NCI-H187 (cell line): ENCODE results near the gene SUSD6.
"Not testable (repeated sequence)": the region's sequence is repeated elsewhere in the genome, so short reads cannot be mapped to it uniquely, and the experiment has no call there.

ENCODE experiments used
- DNase-seq, 2 experiments: peaks; one replicate each; lab custom pipeline; 2025; lab: John Stamatoyannopoulos, UW

Gene SUSD6

GRCh38 chr14:69695322-69696203 is 84.2 kb downstream of the SUSD6 start:
- DNase-seq = peak in 1 of 2 experiments; percentile 63

- DNase-seq = no peak
These were observed 84.8 kb downstream of the SUSD6 start for GRCh38 chr14:69696204-69696527.

- DNase-seq = no peak
These were observed 85.5 kb downstream of the SUSD6 start for GRCh38 chr14:69696633-69697557.

GRCh38 chr14:69698572-69698971 is 87.2 kb downstream of the SUSD6 start:
- DNase-seq = no peak

- DNase-seq = not testable (repeated sequence)
These were observed 87.8 kb downstream of the SUSD6 start for GRCh38 chr14:69699243-69699642.

GRCh38 chr14:69699748-69700303 is 88.4 kb downstream of the SUSD6 start:
- peak; percentile 53 to 71 for DNase-seq

GRCh38 chr14:69700575-69700974 is 89.2 kb downstream of the SUSD6 start:
- no peak for DNase-seq

- no peak for DNase-seq
These were observed 89.9 kb downstream of the SUSD6 start for GRCh38 chr14:69701291-69701690.

- DNase-seq = no peak
These were observed 90.5 kb downstream of the SUSD6 start for GRCh38 chr14:69701857-69702256.

GRCh38 chr14:69703047-69704039 is 91.9 kb downstream of the SUSD6 start:
- peak; percentile 61 to 62 for DNase-seq

- DNase-seq = no peak
These were observed 92.9 kb downstream of the SUSD6 start for GRCh38 chr14:69704319-69704718.

- DNase-seq = no peak
These were observed 94.3 kb downstream of the SUSD6 start for GRCh38 chr14:69705706-69706105.

- DNase-seq = no peak
These were observed 96.7 kb downstream of the SUSD6 start for GRCh38 chr14:69708049-69708448.

- no peak for DNase-seq
These were observed 97.5 kb downstream of the SUSD6 start for GRCh38 chr14:69708586-69709560.

GRCh38 chr14:69710378-69710777 is 99.0 kb downstream of the SUSD6 start:
- no peak for DNase-seq

- peak; percentile 56 to 68 for DNase-seq
These were observed 99.7 kb downstream of the SUSD6 start for GRCh38 chr14:69711065-69711464.

- no peak for DNase-seq
These were observed 100.1 kb downstream of the SUSD6 start for GRCh38 chr14:69711477-69711876.

- no peak for DNase-seq
These were observed 100.6 kb downstream of the SUSD6 start for GRCh38 chr14:69711881-69712560.

- DNase-seq = peak; percentile 66 to 93
These were observed 101.2 kb downstream of the SUSD6 start for GRCh38 chr14:69712599-69713088.
